Mesodermal cell (in vitro differentiated cells): ENCODE data around the gene LYPD3.

Experiments
- H3K27ac ChIP-seq: 2 replicates; pipeline ENCODE4 v1.7.0; 2013; ENCODE audit warnings: mild to moderate bottlenecking, low read depth, low read length, moderate library complexity; ENCODE audit not compliant: severe bottlenecking
- H3K36me3 ChIP-seq: 2 replicates; pipeline ENCODE4 v1.7.1; 2013; ENCODE audit warnings: mild to moderate bottlenecking, low read length, moderate library complexity; ENCODE audit not compliant: control insufficient read depth, insufficient read depth
- H3K4me1 ChIP-seq: one replicate; pipeline ENCODE4 v1.7.1; 2013; ENCODE audit warnings: mild to moderate bottlenecking, low read length; ENCODE audit not compliant: insufficient read depth, control insufficient read depth, poor library complexity, severe bottlenecking
- H3K4me3 ChIP-seq: 2 replicates; pipeline ENCODE4 v1.7.0; 2013; ENCODE audit warnings: low read length, control low read depth, mild to moderate bottlenecking; ENCODE audit not compliant: insufficient read depth, poor library complexity, severe bottlenecking; ENCODE audit errors: extremely low read depth
- H3K9me3 ChIP-seq: 2 replicates; pipeline ENCODE4 v1.7.1; 2013; ENCODE audit warnings: mild to moderate bottlenecking, low read length, moderate library complexity; ENCODE audit not compliant: control insufficient read depth
- WGBS, 2 experiments: methylation state at CpG; one replicate each; pipeline ENCODE4 v1.1.5; 2013; ENCODE audit warnings: missing lambda C conversion rate in 2 of 2; ENCODE audit not compliant: insufficient coverage in 2 of 2; 5-methylcytosine and 5-hydroxymethylcytosine counted together

The LYPD3 gene

DNA sequence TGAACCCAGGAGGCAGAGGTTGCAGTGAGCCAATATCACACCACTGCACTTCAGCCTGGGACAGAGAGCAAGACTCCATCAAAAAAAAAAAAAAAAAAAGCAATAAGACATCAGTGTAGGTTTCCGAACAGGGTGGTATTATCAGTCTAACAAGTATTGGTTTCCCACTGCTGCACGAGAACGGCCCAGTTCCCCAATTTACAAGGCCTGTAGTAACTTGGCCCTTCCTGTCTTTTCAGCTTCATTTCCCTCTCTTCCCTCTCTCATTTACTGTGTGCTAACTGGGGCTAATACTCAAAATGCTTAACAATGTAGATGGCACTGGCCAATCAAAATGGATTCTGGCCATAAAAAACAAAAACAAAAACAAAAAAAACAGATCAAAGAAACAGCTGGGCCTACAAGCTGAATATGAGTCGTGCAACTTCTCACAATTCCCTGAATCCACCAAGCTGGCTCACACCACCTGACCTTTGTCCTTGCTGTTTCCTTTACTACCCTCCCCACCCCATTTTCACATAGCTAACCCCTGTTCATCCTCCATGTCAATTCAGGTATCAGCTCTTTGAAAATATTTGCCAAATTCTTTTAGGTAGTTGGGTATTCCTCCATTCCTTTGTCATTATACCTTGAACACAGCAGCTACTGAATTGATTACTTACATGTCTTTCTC, 48.3 kb downstream of the LYPD3 start:
- H3K4me1 ChIP-seq = no peaks in the 10 kb centered on the region
- H3K9me3 ChIP-seq = peaks cover 6% of the 10 kb centered on the region
- H3K27ac ChIP-seq = no peak overlapping the region
- no peaks in the 10 kb centered on the region for H3K36me3 ChIP-seq
- 76 to 82% methylated on average over 3 to 4 of the region's 4 CpGs for WGBS, 2 experiments
- no peak overlapping the region for H3K4me3 ChIP-seq

DNA sequence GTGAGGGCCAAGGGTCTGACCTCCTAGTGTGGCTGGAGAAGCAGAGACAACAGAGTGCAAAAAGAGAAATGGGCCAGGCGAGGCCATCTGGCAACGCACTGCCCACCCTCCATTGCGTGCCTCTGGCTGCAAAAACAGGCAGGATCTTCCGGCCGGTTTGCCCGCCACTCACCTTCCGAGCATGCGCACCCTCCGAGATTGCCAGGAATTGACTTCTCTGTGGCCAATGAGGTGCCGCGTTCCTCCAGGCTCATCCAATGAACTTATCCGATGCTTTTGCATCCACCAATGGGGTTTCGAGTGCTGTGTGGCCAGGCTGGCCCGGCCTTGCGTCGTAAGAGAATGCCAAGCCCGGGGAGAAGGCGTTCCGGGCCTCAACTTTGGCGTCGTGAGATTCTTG, 50.9 kb downstream of the LYPD3 start, which contains the start of gene TEX101:
Gene TEX101 (plus strand): TSS at position 337 of the 400 bp plus-strand sequence. CDS start 1,030 bp downstream, outside the sequence.
- no peak within 1 kb of the TSS for H3K27ac ChIP-seq
- 95 to 96% methylated on average over 21 of the region's 21 CpGs for WGBS, 2 experiments
- H3K4me3 ChIP-seq = no peak within 1 kb of the TSS
- H3K36me3 ChIP-seq = no peaks in the 10 kb centered on the region
- H3K4me1 ChIP-seq = no peaks in the 10 kb centered on the region
- peaks cover 6% of the 10 kb centered on the region for H3K9me3 ChIP-seq

DNA sequence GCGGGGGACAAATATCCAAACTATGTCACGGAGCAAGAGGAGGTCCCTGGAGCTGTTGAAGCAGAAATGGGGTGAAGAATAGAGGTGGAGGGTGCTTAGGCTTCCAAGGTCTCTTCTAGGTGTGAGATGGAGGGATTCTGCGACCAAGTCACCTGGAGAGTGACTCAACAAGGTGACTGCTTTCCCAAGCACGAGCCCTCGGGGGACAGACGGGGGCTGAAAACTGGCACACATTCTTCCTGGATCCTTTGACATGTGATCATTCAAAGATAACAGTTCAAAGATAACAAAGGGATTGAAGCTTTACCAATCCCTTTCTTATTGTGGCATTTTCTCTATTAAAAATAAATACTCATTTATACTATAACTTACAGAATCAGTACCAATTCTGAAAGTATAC, 53.0 kb downstream of the LYPD3 start:
- H3K36me3 ChIP-seq = no peaks in the 10 kb centered on the region
- H3K4me1 ChIP-seq = no peaks in the 10 kb centered on the region
- H3K9me3 ChIP-seq = peaks cover 6% of the 10 kb centered on the region
- H3K27ac ChIP-seq = no peak overlapping the region
- 71 to 81% methylated on average over 2 of the region's 6 CpGs for WGBS, 2 experiments
- H3K4me3 ChIP-seq = no peak overlapping the region
